ENCODE data around the gene PGM5. TPM values are rescaled to one million over a fixed set of nuclear protein-coding genes. Genes with fewer than 3 reads are reported as not detected.

The PGM5 gene
- total and polyA plus RNA-seq, 2 of the 8 experiments (the other 6 are each of a cell fraction or from before 2014, with no cell fraction given): not detected

GRCh38 chr9:68482548-68482947 lies 126.1 kb downstream of the PGM5 start:
- no peaks in the 10 kb centered on the region for H3K36me3 ChIP-seq (ENCODE audit: control insufficient read depth in 2 of 4, insufficient read depth in 4 of 4, low read length in 3 of 4)
- FAIRE-seq: no peak
- no peak for TF ChIP-seq RBBP5 (IDR thresholded peaks at IDR 0.05; ENCODE audit: borderline replicate concordance, low read depth, low read length)
- no peak for TF ChIP-seq USF2 (IDR thresholded peaks at IDR 0.05; ENCODE audit: low read length)
- no peak for TF ChIP-seq POLR2A (IDR thresholded peaks at IDR 0.05; ENCODE audit: control extremely low read depth in 1 of 2, low read depth in 2 of 2, low read length in 2 of 2)
- no peak for TF ChIP-seq CTBP2 (IDR thresholded peaks at IDR 0.05; ENCODE audit: borderline replicate concordance, insufficient read depth, insufficient read length, low read length)
- no peak for TF ChIP-seq E2F6 (IDR thresholded peaks at IDR 0.05)
- no peak for TF ChIP-seq PHF8 (conservative IDR thresholded peaks at IDR 0.05; ENCODE audit: low read depth, low read length)
- no peak for TF ChIP-seq HDAC6 (IDR thresholded peaks at IDR 0.05; ENCODE audit: low read depth, low read length)
- no peak for TF ChIP-seq CHD2 (IDR thresholded peaks at IDR 0.05; ENCODE audit: low read length)
- TF ChIP-seq EP300 (IDR thresholded peaks at IDR 0.05; ENCODE audit: borderline replicate concordance in 1 of 2, low read depth in 2 of 2, low read length in 2 of 2): no peak
- TF ChIP-seq KDM5A (IDR thresholded peaks at IDR 0.05; ENCODE audit: low read length): no peak
- no peak for TF ChIP-seq SP4 (IDR thresholded peaks at IDR 0.05; ENCODE audit: low read length)
- no peak for TF ChIP-seq SIX5 (IDR thresholded peaks at IDR 0.05; ENCODE audit: low read depth, low read length)
- TF ChIP-seq HDAC2 (IDR thresholded peaks at IDR 0.05; ENCODE audit: borderline replicate concordance in 1 of 2, low read depth in 2 of 2, low read length in 2 of 2): no peak

More at GRCh38 chr9:68482548-68482947, 126.1 kb downstream of the PGM5 start:
- Histone ChIP-seq H3K4ac (replicated peaks; ENCODE audit: insufficient read length, low read depth, low read length) (no peak overlapping the region), H3K27ac (ENCODE audit: low read depth, low read length) (no peak overlapping the region), H4K20me1 (replicated peaks in 1 of 2; ENCODE audit: control insufficient read depth in 1 of 2, insufficient read depth in 2 of 2, low read length in 2 of 2) (no peaks in the 10 kb centered on the region), H2BK5ac (ENCODE audit: low read depth, low read length) (no peak overlapping the region), H3K9ac (replicated peaks in 1 of 4; ENCODE audit: extremely low read depth in 1 of 4, low read depth in 3 of 4, low read length in 3 of 4) (no peak overlapping the region), H2AFZ (ENCODE audit: low read length) (no peak overlapping the region), H2AK5ac (ENCODE audit: low read depth, low read length) (no peak overlapping the region), H4K8ac (ENCODE audit: extremely low read depth, insufficient read depth, low read length) (no peak overlapping the region), H3K79me1 (ENCODE audit: low read depth, low read length) (no peaks in the 10 kb centered on the region), H3K23ac (ENCODE audit: insufficient read length) (no peak overlapping the region), H3K4me2 (ENCODE audit: insufficient read depth in 1 of 2, low read depth in 2 of 2, low read length in 2 of 2) (no peak overlapping the region), H3K23me2 (ENCODE audit: low read depth, low read length) (no peaks in the 10 kb centered on the region), H3K56ac (replicated peaks; ENCODE audit: insufficient read length, low read depth, low read length) (no peak overlapping the region), H2BK120ac (replicated peaks; ENCODE audit: low read depth, low read length) (no peak overlapping the region), H3K18ac (ENCODE audit: extremely low read depth, low read length) (no peak overlapping the region), H3K4me1 (replicated peaks in 1 of 4; ENCODE audit: control insufficient read depth in 3 of 4, insufficient read depth in 4 of 4, low read length in 3 of 4) (no peaks in the 10 kb centered on the region), H3K4me3 (ENCODE audit: extremely low read depth in 1 of 4, insufficient read depth in 2 of 4, low read depth in 3 of 4, low read length in 4 of 4) (no peak overlapping the region), H2BK15ac (ENCODE audit: low read length) (no peak overlapping the region), H4K5ac (ENCODE audit: insufficient read length, low read depth, low read length) (no peak overlapping the region), H4K91ac (replicated peaks; ENCODE audit: insufficient read length, low read length) (no peak overlapping the region), H3K14ac (ENCODE audit: insufficient read length) (no peak overlapping the region), H3K27me3 (replicated peaks in 1 of 4; ENCODE audit: control insufficient read depth in 3 of 4, extremely low read depth in 1 of 4, insufficient read depth in 3 of 4, low read length in 3 of 4) (peaks cover 0 to 3% (median 0%) of the 10 kb centered on the region in 4 experiments; a peak in 2 of 7 replicates), H3K79me2 (ENCODE audit: control insufficient read depth in 1 of 2, insufficient read depth in 2 of 2, low read length in 2 of 2) (no peaks in the 10 kb centered on the region), H2BK20ac (ENCODE audit: low read length) (no peak overlapping the region), H2BK12ac (ENCODE audit: low read depth, low read length) (no peak overlapping the region), H3K9me3 (ENCODE audit: insufficient read depth in 2 of 2, low read depth in 1 of 2, low read length in 1 of 2) (peaks cover 3 to 8% of the 10 kb centered on the region in 2 experiments; a peak in 2 of 4 replicates)
- 96% methylated on average over 1 of the region's 1 CpG; no CpG with 5 or more reads in 1 of the 2 experiments for whole genome bisulfite sequencing, 2 experiments (ENCODE audit: extremely low coverage in 1 of 2, insufficient coverage in 1 of 2, insufficient read length in 1 of 2, insufficient replicate concordance in 2 of 2, low coverage in 1 of 2, low lambda C conversion rate in 2 of 2, missing lambda C conversion rate in 1 of 2)
- DNase-seq (ENCODE audit: low read depth in 1 of 2, low spot score in 2 of 2): no peak
- ChIA-PET CTCF (ENCODE audit: partially characterized antibody) (interaction anchor here (0.9 kb wide), 1 partner anchor 33 kb away, joined by 3 read pairs; no protein-coding TSS in a partner anchor), POLR2A (ENCODE audit: partially characterized antibody) (no interaction called here)
